ENCODE data around the gene GPHN. TPM values are rescaled to one million over a fixed set of nuclear protein-coding genes. Genes with fewer than 3 reads are reported as not detected.
A peak's percentile ranks its signal among the peaks of the same experiment; 100 is the strongest.

GPHN gene
- total and polyA plus RNA-seq, 2 experiments from 2014 or later = 15.1 to 20.1 TPM

- no peaks in the 10 kb centered on the region for H3K9me3 ChIP-seq (ENCODE audit: low read depth)
- H3K27ac ChIP-seq = no peak overlapping the region
- no peaks in the 10 kb centered on the region for H3K36me3 ChIP-seq
- no peak for TF ChIP-seq CTCF (IDR thresholded peaks at IDR 0.05; ENCODE audit: low read depth, low read length)
- no peak for DNase-seq (ENCODE audit: low read depth in 1 of 2, low spot score in 1 of 2)
- H3K4me1 ChIP-seq (ENCODE audit: low read depth) = peaks cover 5% of the 10 kb centered on the region
- H3K27me3 ChIP-seq = no peaks in the 10 kb centered on the region
- no peak overlapping the region for H3K4me3 ChIP-seq
Measured at GRCh38 chr14:66636240-66636639, 128.3 kb downstream of the GPHN start.

- no peak overlapping the region for H3K27ac ChIP-seq
- no peak for TF ChIP-seq CTCF (IDR thresholded peaks at IDR 0.05; ENCODE audit: low read depth, low read length)
Measured at GRCh38 chr14:66638689-66639088, 130.7 kb downstream of the GPHN start.

GRCh38 chr14:66641861-66642635 lies 134.1 kb downstream of the GPHN start:
- no peak overlapping the region for H3K4me3 ChIP-seq
- no peaks in the 10 kb centered on the region for H3K27me3 ChIP-seq
- DNase-seq (ENCODE audit: low read depth in 1 of 2, low spot score in 1 of 2) = peak in 1 of 2 donors; percentile 11
- peak overlapping the region; percentile 73 for H3K27ac ChIP-seq
- TF ChIP-seq CTCF (IDR thresholded peaks at IDR 0.05; ENCODE audit: low read depth, low read length) = no peak
- no peaks in the 10 kb centered on the region for H3K9me3 ChIP-seq (ENCODE audit: low read depth)
- peaks cover 8% of the 10 kb centered on the region for H3K4me1 ChIP-seq (ENCODE audit: low read depth)
- no peaks in the 10 kb centered on the region for H3K36me3 ChIP-seq

More at GRCh38 chr14:66638689-66639088, 130.7 kb downstream of the GPHN start:
- H3K36me3 ChIP-seq = no peaks in the 10 kb centered on the region
- no peaks in the 10 kb centered on the region for H3K9me3 ChIP-seq (ENCODE audit: low read depth)
- no peak overlapping the region for H3K4me3 ChIP-seq
- peak in 1 of 2 donors; percentile 49 for DNase-seq (ENCODE audit: low read depth in 1 of 2, low spot score in 1 of 2)
- peaks cover 12% of the 10 kb centered on the region for H3K4me1 ChIP-seq (ENCODE audit: low read depth)
- H3K27me3 ChIP-seq = no peaks in the 10 kb centered on the region

DNA sequence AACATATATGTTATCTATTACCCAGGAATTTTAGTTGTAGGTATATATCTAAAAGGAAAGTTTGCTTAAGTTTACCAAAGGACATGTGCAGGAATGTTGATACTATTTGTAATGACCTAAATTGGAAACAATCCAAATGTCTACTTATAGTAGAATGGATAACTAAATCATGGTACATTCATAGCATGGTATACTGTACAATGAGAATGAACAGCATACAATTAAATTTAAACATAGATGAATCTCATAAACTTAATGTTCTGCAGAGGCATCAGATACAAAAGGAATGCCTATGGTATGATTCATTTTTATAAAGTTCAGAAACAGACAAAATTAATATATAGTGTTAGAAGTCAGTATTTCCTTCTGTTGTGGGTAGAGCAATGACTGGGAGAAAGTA lies 135.4 kb downstream of the GPHN start:
- no peak for TF ChIP-seq CTCF (IDR thresholded peaks at IDR 0.05; ENCODE audit: low read depth, low read length)
- no peaks in the 10 kb centered on the region for H3K9me3 ChIP-seq (ENCODE audit: low read depth)
- no peak for DNase-seq (ENCODE audit: low read depth in 1 of 2, low spot score in 1 of 2)
- no peaks in the 10 kb centered on the region for H3K27me3 ChIP-seq
- H3K4me3 ChIP-seq = no peak overlapping the region
- peaks cover 8% of the 10 kb centered on the region for H3K4me1 ChIP-seq (ENCODE audit: low read depth)
- H3K36me3 ChIP-seq = no peaks in the 10 kb centered on the region
- no peak overlapping the region for H3K27ac ChIP-seq

DNA sequence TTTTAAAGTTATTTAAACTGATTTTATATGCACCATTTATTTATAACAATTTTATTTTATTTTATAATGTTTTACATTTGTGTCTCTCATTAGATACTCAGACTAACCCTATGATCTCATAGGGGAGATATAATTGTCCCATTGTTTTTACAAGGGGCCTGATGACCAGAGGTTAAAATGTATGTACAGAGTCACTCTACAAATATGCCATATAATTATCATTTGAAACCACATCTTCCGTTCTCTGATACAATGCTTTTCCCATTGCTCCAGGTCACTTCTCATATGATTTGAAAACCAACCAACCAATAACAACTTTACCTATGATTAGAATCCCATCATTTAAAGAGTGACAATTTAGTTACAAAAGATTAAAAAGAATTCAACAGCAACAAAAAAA lies 137.8 kb downstream of the GPHN start:
- no peaks in the 10 kb centered on the region for H3K9me3 ChIP-seq (ENCODE audit: low read depth)
- DNase-seq (ENCODE audit: low read depth in 1 of 2, low spot score in 1 of 2) = peak in 1 of 2 donors; percentile 32
- H3K27me3 ChIP-seq = no peaks in the 10 kb centered on the region
- no peak overlapping the region for H3K27ac ChIP-seq
- no peak overlapping the region for H3K4me3 ChIP-seq
- TF ChIP-seq CTCF (IDR thresholded peaks at IDR 0.05; ENCODE audit: low read depth, low read length) = no peak
- peaks cover 8% of the 10 kb centered on the region for H3K4me1 ChIP-seq (ENCODE audit: low read depth)
- no peaks in the 10 kb centered on the region for H3K36me3 ChIP-seq

All from cardiac muscle cell (in vitro differentiated cells and primary cell).